ENCODE measurements around the gene DGLUCY. TPM values are rescaled to one million over a fixed set of nuclear protein-coding genes. Genes with fewer than 3 reads are reported as not detected.
"Not testable (repeated sequence)": the region's sequence is repeated elsewhere in the genome, so short reads cannot be mapped to it uniquely, and the experiment has no call there.

Gene DGLUCY
- total RNA-seq, 4 donors from 2014 or later: 47.1 to 145 (median 102) TPM

- TF ChIP-seq CTCF (IDR thresholded peaks at IDR 0.05) (peak; percentile 59 to 87 (median 80)), POLR2A (IDR thresholded peaks at IDR 0.05) (no peak)
- H3K4me3 ChIP-seq: no peak overlapping the region
- peak in 2 of 3 donors; percentile 58 to 87 for DNase-seq
- H3K4me1 ChIP-seq: peaks cover 0 to 9% (median 4%) of the 10 kb centered on the region in 4 donors
- peaks cover 0 to 86% (median 0%) of the 10 kb centered on the region in 3 donors for H3K36me3 ChIP-seq
- no peaks in the 10 kb centered on the region for H3K9me3 ChIP-seq
- peak overlapping the region in 3 of 4 donors; percentile 18 to 28 (median 22) for H3K27ac ChIP-seq
- no peaks in the 10 kb centered on the region for H3K27me3 ChIP-seq
Observed at GRCh38 chr14:91177073-91178034, 63.5 kb downstream of the DGLUCY start.

- H3K4me3 ChIP-seq: no peak overlapping the region
- TF ChIP-seq POLR2A (IDR thresholded peaks at IDR 0.05) (no peak), CTCF (IDR thresholded peaks at IDR 0.05) (no peak)
- H3K27ac ChIP-seq: no peak overlapping the region
- peaks cover 0 to 92% (median 0%) of the 10 kb centered on the region in 3 donors for H3K36me3 ChIP-seq
- H3K9me3 ChIP-seq: no peaks in the 10 kb centered on the region
- no peaks in the 10 kb centered on the region for H3K27me3 ChIP-seq
- H3K4me1 ChIP-seq: no peaks in the 10 kb centered on the region
- DNase-seq: no peak
Observed at GRCh38 chr14:91180611-91181010, 66.7 kb downstream of the DGLUCY start.

GRCh38 chr14:91182753-91183152 lies 68.9 kb downstream of the DGLUCY start:
- not testable (repeated sequence) for DNase-seq, H3K4me1 ChIP-seq, H3K9me3 ChIP-seq, H3K27ac ChIP-seq, H3K27me3 ChIP-seq, H3K4me3 ChIP-seq
- peaks cover 0 to 94% (median 2%) of the 10 kb centered on the region in 3 donors for H3K36me3 ChIP-seq

DNA sequence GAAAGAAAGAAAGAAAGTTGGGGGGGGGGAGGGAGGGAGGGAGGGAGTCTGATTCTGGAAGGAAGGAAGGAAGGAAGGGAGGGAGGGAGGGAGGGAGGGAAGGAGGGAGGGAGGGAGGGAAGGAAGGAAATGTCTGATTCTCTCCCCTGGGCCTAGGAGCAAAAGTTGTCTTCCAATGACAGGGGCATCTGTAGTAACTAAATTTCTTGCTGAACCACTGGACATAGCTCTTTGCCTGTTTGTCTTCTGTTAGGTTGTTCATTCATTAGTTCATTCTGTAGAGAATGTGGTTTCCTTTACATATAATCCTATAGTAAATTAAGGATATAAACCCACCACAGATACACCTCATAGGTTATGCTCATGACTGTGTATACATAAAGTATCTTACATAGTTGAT lies 70.7 kb downstream of the DGLUCY start:
- DNase-seq: no peak
- no peak for TF ChIP-seq CTCF (IDR thresholded peaks at IDR 0.05)
- no peaks in the 10 kb centered on the region for H3K9me3 ChIP-seq
- peaks cover 0 to 96% (median 2%) of the 10 kb centered on the region in 3 donors for H3K36me3 ChIP-seq
- no peak overlapping the region for H3K4me3 ChIP-seq
- no peaks in the 10 kb centered on the region for H3K27me3 ChIP-seq
- H3K4me1 ChIP-seq: no peaks in the 10 kb centered on the region
- H3K27ac ChIP-seq: no peak overlapping the region

- no peaks in the 10 kb centered on the region for H3K9me3 ChIP-seq
- no peaks in the 10 kb centered on the region for H3K4me1 ChIP-seq
- H3K27me3 ChIP-seq: no peaks in the 10 kb centered on the region
- H3K36me3 ChIP-seq: peaks cover 0 to 96% (median 2%) of the 10 kb centered on the region in 3 donors
- TF ChIP-seq POLR2A (IDR thresholded peaks at IDR 0.05): no peak
- TF ChIP-seq CTCF (IDR thresholded peaks at IDR 0.05): no peak
- no peak overlapping the region for H3K27ac ChIP-seq
- no peak overlapping the region for H3K4me3 ChIP-seq
- no peak for DNase-seq
Observed at GRCh38 chr14:91185721-91186120, 71.8 kb downstream of the DGLUCY start.

- Histone ChIP-seq H3K27ac (no peak overlapping the region), H3K9me3 (no peaks in the 10 kb centered on the region), H3K36me3 (peaks cover 0 to 96% (median 2%) of the 10 kb centered on the region in 3 donors), H3K4me3 (no peak overlapping the region), H3K4me1 (no peaks in the 10 kb centered on the region), H3K27me3 (no peaks in the 10 kb centered on the region)
- DNase-seq: no peak
- TF ChIP-seq CTCF (IDR thresholded peaks at IDR 0.05): no peak
- no peak for TF ChIP-seq POLR2A (IDR thresholded peaks at IDR 0.05)
Observed at GRCh38 chr14:91186515-91187066, 72.7 kb downstream of the DGLUCY start.

All from Peyer's patch (tissue), 4 donors.